HepG2 (cell line): ENCODE data around the gene CENATAC. TPM values are rescaled to one million over a fixed set of nuclear protein-coding genes. Genes with fewer than 3 reads are reported as not detected.

Experiments
- ATAC-seq: fragments of 200-7000 bp; cut with Tn5 transposase; 3 replicates; pipeline ENCODE4 v1.9.1; 2020; ENCODE audit warnings: mild to moderate bottlenecking, moderate library complexity
- BruUV-seq: library from RNA; stranded (reverse); fragments of 400-500 nt; replicated peaks from 2 replicates; lab custom pipeline; 2021; lab: Mats Ljungman, UMichigan
- CTCF ChIA-PET: fragments of 300-600 bp; formaldehyde crosslinking; extraction: SDS; loops from one replicate; lab custom pipeline; 2021; ENCODE audit warnings: low total read pairs, inconsistent platforms, low intra/inter-chr PET ratio; lab: Yijun Ruan, JAX
- POLR2A ChIA-PET: fragments of 350-600 bp; sonication (Branson Sonifier 250); formaldehyde crosslinking; loops from one replicate; lab custom pipeline; 2020; ENCODE audit warnings: antibody characterized with exemption, inconsistent platforms; lab: Yijun Ruan, JAX
- DNase-seq: peaks from one replicate; pipeline ENCODE4 v3.0.0-alpha.2; 2015; ENCODE audit warnings: low spot score
- FAIRE-seq: peaks from 3 replicates; lab custom pipeline; 2011; peaks lifted over from hg19 to GRCh38; lab: Jason Lieb, UNC
- H2AFZ ChIP-seq: one replicate; pipeline ENCODE4 v1.6.1; 2011; ENCODE audit warnings: low read length, inconsistent platforms
- H3K27ac ChIP-seq: fragments of 300-600 bp; 3 replicates; pipeline ENCODE4 v1.8.0; 2011; ENCODE audit warnings: mixed run types, mild to moderate bottlenecking, mixed read lengths, low read length, inconsistent platforms; ENCODE audit not compliant: insufficient read depth; ENCODE audit errors: extremely low read length
- H3K27me3 ChIP-seq, 2 experiments: fragments of 200-600 bp in 1 of 2; 2 replicates in 1 of 2; 3 replicates in 1 of 2; pipeline versions ENCODE4 v1.6.0 to v1.8.0; 2011; ENCODE audit warnings: low read length in 2 of 2, mild to moderate bottlenecking in 2 of 2, moderate library complexity in 2 of 2, inconsistent platforms in 1 of 2; ENCODE audit not compliant: insufficient read depth in 2 of 2, control insufficient read depth in 1 of 2
- H3K36me3 ChIP-seq, 2 experiments: fragments of 200-600 bp in 1 of 2; replicated peaks in 1 of 2; 2 replicates in 1 of 2; 3 replicates in 1 of 2; pipeline versions ENCODE4 v1.5.1 to v1.8.0; 2011; ENCODE audit warnings: low read length in 2 of 2, inconsistent platforms in 1 of 2; ENCODE audit not compliant: insufficient read depth in 2 of 2, control insufficient read depth in 1 of 2
- H3K4me1 ChIP-seq: 2 replicates; pipeline ENCODE4 v1.5.1; 2012; ENCODE audit warnings: low read length, inconsistent platforms; ENCODE audit not compliant: insufficient read depth
- H3K4me2 ChIP-seq: 2 replicates; pipeline ENCODE4 v1.6.0; 2011; ENCODE audit warnings: low read depth, low read length, inconsistent platforms
- H3K4me3 ChIP-seq, 3 experiments: fragments of 200-600 bp in 1 of 3; sonication (generic), shearing (Covaris generic) in 1 of 3; replicated peaks in 1 of 3; 2 replicates each; pipeline ENCODE4 v1.5.1; 2011 to 2016; ENCODE audit warnings: low read length in 3 of 3, inconsistent platforms in 2 of 3, low read depth in 2 of 3, mild to moderate bottlenecking in 2 of 3, control low read depth in 1 of 3, mixed read lengths in 1 of 3; ENCODE audit not compliant: insufficient read depth in 1 of 3
- H3K79me2 ChIP-seq: one replicate; pipeline ENCODE4 v1.6.1; 2011; ENCODE audit warnings: low read length, inconsistent platforms; ENCODE audit not compliant: insufficient read depth
- H3K9ac ChIP-seq: 2 replicates; pipeline ENCODE4 v1.6.0; 2011; ENCODE audit warnings: mild to moderate bottlenecking, low read depth, low read length, inconsistent platforms; ENCODE audit not compliant: insufficient read depth
- H3K9me3 ChIP-seq: 2 replicates; pipeline ENCODE4 v1.5.1; 2012; ENCODE audit warnings: mild to moderate bottlenecking, low read length
- H4K20me1 ChIP-seq: 2 replicates; pipeline ENCODE4 v1.6.0; 2011; ENCODE audit warnings: inconsistent platforms, mild to moderate bottlenecking, low read length, moderate library complexity; ENCODE audit not compliant: insufficient read depth
- HMG20A ChIP-seq: IDR thresholded peaks from 2 replicates; pipeline ENCODE4 v1.6.1; 2016; ENCODE audit warnings: borderline replicate concordance
- KAT7 ChIP-seq: IDR thresholded peaks from 2 replicates; pipeline ENCODE4 v1.6.1; 2018; ENCODE audit warnings: borderline replicate concordance, missing compliant biosample characterization
- KDM6A ChIP-seq: IDR thresholded peaks from 2 replicates; pipeline ENCODE4 v1.6.1; 2016; ENCODE audit warnings: low read depth
- NCOA2 ChIP-seq: sonication (generic); formaldehyde crosslinking; IDR thresholded peaks from 2 replicates; pipeline ENCODE4 v1.8.0; 2022; ENCODE audit warnings: inconsistent platforms
- NFYC ChIP-seq: IDR thresholded peaks from 2 replicates; pipeline ENCODE4 v1.6.1; 2016; ENCODE audit warnings: missing genetic modification reagents, missing compliant biosample characterization
- NONO ChIP-seq, 2 experiments: fragments of 450-650 bp in 1 of 2; sonication (generic) in 1 of 2; formaldehyde crosslinking in 1 of 2; IDR thresholded peaks in 1 of 2; conservative IDR thresholded peaks in 1 of 2; 2 replicates each; pipeline versions ENCODE4 v1.6.1 to v1.8.0; 2017 to 2022; ENCODE audit warnings: mild to moderate bottlenecking in 1 of 2, missing genetic modification reagents in 1 of 2, moderate library complexity in 1 of 2
- PHB2 ChIP-seq: fragments of 450-650 bp; IDR thresholded peaks from 2 replicates; pipeline ENCODE4 v1.6.1; 2018; ENCODE audit not compliant: partially characterized antibody
- PRMT3 ChIP-seq: sonication (generic); formaldehyde crosslinking; IDR thresholded peaks from 2 replicates; pipeline ENCODE4 v1.8.1; 2022; ENCODE audit warnings: low read depth, mild to moderate bottlenecking, moderate library complexity, missing genetic modification reagents, borderline replicate concordance
- RELA ChIP-seq: sonication (generic); formaldehyde crosslinking; IDR thresholded peaks from 2 replicates; pipeline ENCODE4 v1.4.0; 2020; ENCODE audit warnings: missing genetic modification reagents
- ZBTB2 ChIP-seq: sonication (generic); formaldehyde crosslinking; IDR thresholded peaks from 2 replicates; pipeline ENCODE4 v1.8.0; 2022; ENCODE audit warnings: low read depth, missing genetic modification reagents
- ZNF101 ChIP-seq: sonication (generic); formaldehyde crosslinking; IDR thresholded peaks from 2 replicates; pipeline ENCODE4 v1.4.0; 2020; ENCODE audit warnings: mild to moderate bottlenecking, low read depth, missing genetic modification reagents, borderline replicate concordance
- ZNF124 ChIP-seq: sonication (generic); formaldehyde crosslinking; IDR thresholded peaks from 2 replicates; pipeline ENCODE4 v1.4.0; 2020; ENCODE audit warnings: missing genetic modification reagents
- ZNF274 ChIP-seq: sonication (generic); formaldehyde crosslinking; IDR thresholded peaks from 2 replicates; pipeline ENCODE4 v1.5.1; 2020; ENCODE audit warnings: mild to moderate bottlenecking, missing genetic modification reagents
- ZNF329 ChIP-seq: sonication (generic); formaldehyde crosslinking; IDR thresholded peaks from 2 replicates; pipeline ENCODE4 v1.9.0; 2021; ENCODE audit warnings: low read depth, mild to moderate bottlenecking, missing genetic modification reagents
- ZNF777 ChIP-seq: sonication (generic); formaldehyde crosslinking; IDR thresholded peaks from 2 replicates; pipeline ENCODE4 v1.4.0; 2020; ENCODE audit warnings: missing genetic modification reagents
- WGBS: methylation state at CpG from one replicate; pipeline ENCODE4 v1.1.6; 2017; ENCODE audit warnings: low lambda C conversion rate; 5-methylcytosine and 5-hydroxymethylcytosine counted together
- in situ Hi-C: cut with HindIII; loops from 2 replicates; pipeline ENCODE4 v1.10.0; 2017; ENCODE audit warnings: low pct_unique_long_range_greater_than_20kb; ENCODE audit not compliant: extremely low pct_ligation_motif_present
- intact Hi-C: fragments of 100-400 bp; cut with micrococcal nuclease; formaldehyde crosslinking; loops from one replicate; pipeline ENCODE4 v1.10.0; 2022; ENCODE audit not compliant: unreplicated experiment
- polyA plus RNA-seq, 8 experiments: library from polyadenylated mRNA; depleted of rRNA in 3 of 8; stranded (reverse) in 7 of 8; unstranded in 1 of 8; fragments of >200 nt; fragmentation: Illumina TruSeq in 4 of 8; extraction: Trizol in 4 of 8; gene quantifications; 2 replicates each; pipeline versions ENCODE4 v1.2.1 to v1.2.3, GENCODE V29; 2011 to 2016; ENCODE audit warnings: low read depth in 4 of 8, missing spikeins in 1 of 8, mixed read lengths in 1 of 8; ENCODE audit not compliant: insufficient read depth in 1 of 8
- total RNA-seq, 5 experiments: library from RNA; depleted of rRNA; stranded (reverse); fragments of >200 nt; fragmentation: Illumina TruSeq; extraction: Trizol; gene quantifications; 2 replicates each; pipeline ENCODE4 v1.2.3, GENCODE V29; 2016; ENCODE audit warnings: low read depth in 1 of 5
- TF ChIP-seq, protein P1 (sequence below): sonication (generic); formaldehyde crosslinking; IDR thresholded peaks from 2 replicates; pipeline ENCODE4 v1.5.0; 2020; ENCODE audit warnings: missing genetic modification reagents
- TF ChIP-seq, protein P2 (sequence below): sonication (generic); formaldehyde crosslinking; IDR thresholded peaks from 2 replicates; pipeline ENCODE4 v1.8.1; 2023; ENCODE audit warnings: mild to moderate bottlenecking, missing genetic modification reagents
- TF ChIP-seq, protein P3 (sequence below): sonication (generic); formaldehyde crosslinking; conservative IDR thresholded peaks from 2 replicates; pipeline ENCODE4 v1.5.0; 2020; ENCODE audit warnings: missing genetic modification reagents

CENATAC gene
- total and polyA plus RNA-seq, 2 of the 13 experiments (the other 11 are each of a cell fraction or from before 2014, with no cell fraction given), result 21.7 to 25.0 TPM

DNA sequence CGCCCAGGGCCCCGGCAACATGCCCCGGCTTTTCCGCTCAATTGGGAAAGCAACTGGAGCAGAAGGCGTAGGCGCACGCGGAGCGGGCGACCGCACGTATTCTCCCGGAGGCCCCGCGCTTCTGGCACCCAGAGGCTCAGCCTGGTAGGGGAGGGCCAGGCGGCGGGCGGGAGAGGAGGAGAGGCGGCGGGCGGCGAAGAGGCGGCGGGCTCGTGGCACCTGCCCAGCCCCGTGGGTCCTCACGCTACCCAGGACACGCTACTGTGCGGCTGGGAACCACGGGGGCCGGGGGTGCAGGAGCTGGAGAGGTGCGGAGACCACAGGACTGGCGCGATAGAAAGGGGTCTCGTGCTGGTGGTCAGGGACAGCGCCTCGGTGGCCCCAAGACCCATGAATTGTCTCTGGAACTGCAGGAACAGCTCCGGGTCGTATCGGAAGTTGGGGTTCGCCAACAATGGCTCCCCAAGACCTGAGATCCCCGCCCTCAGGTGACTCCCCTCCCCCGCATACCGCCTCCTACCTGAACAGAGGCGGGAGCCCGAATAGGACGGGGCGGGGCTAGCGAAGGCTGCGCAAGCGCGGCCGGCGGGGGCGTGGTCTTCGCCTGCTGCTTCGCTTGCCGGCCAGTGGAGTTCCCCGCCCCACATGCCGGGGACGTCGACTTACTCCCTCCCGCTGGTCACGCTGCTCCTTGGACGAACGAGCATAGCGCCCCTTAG lies 32.5 kb downstream of the CENATAC start, which contains the start of gene SLC37A4:
TSS of gene SLC37A4 (minus strand) at position 549 of the 719 bp plus-strand sequence.
- no TSS peak for BruUV-seq
- ATAC-seq (peak; percentile 63), FAIRE-seq (peak; percentile 83), DNase-seq (peak; percentile 95)
- Histone ChIP-seq H3K36me3 (peaks cover 0 to 1% of the 10 kb centered on the region in 2 experiments; a peak in 1 of 5 replicates), H2AFZ (peak within 1 kb of the TSS; percentile 80), H3K27ac (peak within 1 kb of the TSS; percentile 77), H3K4me1 (peaks cover 67% of the 10 kb centered on the region), H3K9me3 (no peaks in the 10 kb centered on the region), H3K27me3 (no peaks in the 10 kb centered on the region; a peak in 1 of 5 replicates), H3K9ac (peak within 1 kb of the TSS; percentile 77), H3K4me3 (peak within 1 kb of the TSS; percentile 74 to 82 (median 79)), H3K4me2 (peak within 1 kb of the TSS; percentile 99), H4K20me1 (no peaks in the 10 kb centered on the region), H3K79me2 (peaks cover 46% of the 10 kb centered on the region)
- intact Hi-C loops, result loop anchor here (2.0 kb wide), 2 partner anchors 32 to 64 kb away; partner anchors contain the start of gene CENATAC
- ChIA-PET POLR2A (interaction anchor here (0.5 to 4.8 kb wide), 11 partner anchors 12 to 184 kb away, joined by 3 to 45 read pairs (median 4); partner anchors contain the start of genes CENATAC, HMBS, HYOU1 and RPS25), CTCF (interaction anchor here (1.0 kb wide), 1 partner anchor 33 kb away, joined by 4 read pairs; the partner anchor contains the start of gene CENATAC)
- in situ Hi-C loops, result no loop called here
- 0% methylated on average over 22 of the region's 67 CpGs for WGBS
- TF ChIP-seq PHB2 (no peak), NFYC (CRISPR knock-in tag) (peak; percentile 70), PRMT3 (no peak; the same call in 1 of the 2 replicates), ZNF101 (0 out of 2 replicates have a peak, but pooled peaks have one; percentile 22), ZNF274 (peak; percentile 81), KDM6A (CRISPR knock-in tag) (no peak), ZNF777 (CRISPR knock-in tag) (peak; percentile 55; the same call in 1 of the 2 replicates), KAT7 (CRISPR knock-in tag) (no peak), ZNF124 (peak; percentile 94), HMG20A (CRISPR knock-in tag) (peak; percentile 31; the same call in 1 of the 2 replicates), RELA (peak; percentile 92), NONO (IDR thresholded peaks at IDR 0.05) (no peak), NONO (CRISPR knock-in tag; conservative IDR thresholded peaks at IDR 0.05) (peak; percentile 78), ZBTB2 (CRISPR knock-in tag) (no peak), ZNF329 (0 out of 2 replicates have a peak, but pooled peaks have one; percentile 24), NCOA2 (CRISPR knock-in tag) (peak; percentile 54)
- TF ChIP-seq, protein P1, sequence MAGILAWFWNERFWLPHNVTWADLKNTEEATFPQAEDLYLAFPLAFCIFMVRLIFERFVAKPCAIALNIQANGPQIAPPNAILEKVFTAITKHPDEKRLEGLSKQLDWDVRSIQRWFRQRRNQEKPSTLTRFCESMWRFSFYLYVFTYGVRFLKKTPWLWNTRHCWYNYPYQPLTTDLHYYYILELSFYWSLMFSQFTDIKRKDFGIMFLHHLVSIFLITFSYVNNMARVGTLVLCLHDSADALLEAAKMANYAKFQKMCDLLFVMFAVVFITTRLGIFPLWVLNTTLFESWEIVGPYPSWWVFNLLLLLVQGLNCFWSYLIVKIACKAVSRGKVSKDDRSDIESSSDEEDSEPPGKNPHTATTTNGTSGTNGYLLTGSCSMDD (CRISPR knock-in tag), result no peak
- TF ChIP-seq, protein P2, sequence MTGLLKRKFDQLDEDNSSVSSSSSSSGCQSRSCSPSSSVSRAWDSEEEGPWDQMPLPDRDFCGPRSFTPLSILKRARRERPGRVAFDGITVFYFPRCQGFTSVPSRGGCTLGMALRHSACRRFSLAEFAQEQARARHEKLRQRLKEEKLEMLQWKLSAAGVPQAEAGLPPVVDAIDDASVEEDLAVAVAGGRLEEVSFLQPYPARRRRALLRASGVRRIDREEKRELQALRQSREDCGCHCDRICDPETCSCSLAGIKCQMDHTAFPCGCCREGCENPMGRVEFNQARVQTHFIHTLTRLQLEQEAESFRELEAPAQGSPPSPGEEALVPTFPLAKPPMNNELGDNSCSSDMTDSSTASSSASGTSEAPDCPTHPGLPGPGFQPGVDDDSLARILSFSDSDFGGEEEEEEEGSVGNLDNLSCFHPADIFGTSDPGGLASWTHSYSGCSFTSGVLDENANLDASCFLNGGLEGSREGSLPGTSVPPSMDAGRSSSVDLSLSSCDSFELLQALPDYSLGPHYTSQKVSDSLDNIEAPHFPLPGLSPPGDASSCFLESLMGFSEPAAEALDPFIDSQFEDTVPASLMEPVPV, result peak; percentile 69; the same call in 1 of the 2 replicates
- TF ChIP-seq, protein P3, sequence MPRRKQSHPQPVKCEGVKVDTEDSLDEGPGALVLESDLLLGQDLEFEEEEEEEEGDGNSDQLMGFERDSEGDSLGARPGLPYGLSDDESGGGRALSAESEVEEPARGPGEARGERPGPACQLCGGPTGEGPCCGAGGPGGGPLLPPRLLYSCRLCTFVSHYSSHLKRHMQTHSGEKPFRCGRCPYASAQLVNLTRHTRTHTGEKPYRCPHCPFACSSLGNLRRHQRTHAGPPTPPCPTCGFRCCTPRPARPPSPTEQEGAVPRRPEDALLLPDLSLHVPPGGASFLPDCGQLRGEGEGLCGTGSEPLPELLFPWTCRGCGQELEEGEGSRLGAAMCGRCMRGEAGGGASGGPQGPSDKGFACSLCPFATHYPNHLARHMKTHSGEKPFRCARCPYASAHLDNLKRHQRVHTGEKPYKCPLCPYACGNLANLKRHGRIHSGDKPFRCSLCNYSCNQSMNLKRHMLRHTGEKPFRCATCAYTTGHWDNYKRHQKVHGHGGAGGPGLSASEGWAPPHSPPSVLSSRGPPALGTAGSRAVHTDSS (CRISPR knock-in tag), result no peak
